WTC11 (cell line): Measurements from ENCODE around the gene ATN1. TPM values are rescaled to one million over a fixed set of nuclear protein-coding genes. Genes with fewer than 3 reads are reported as not detected.

ENCODE experiments used
- AFF4 ChIP-seq: sonication (generic); formaldehyde crosslinking; IDR thresholded peaks from 2 replicates; pipeline ENCODE4 v1.8.1; 2023; ENCODE audit warnings: mild to moderate bottlenecking, missing genetic modification reagents, borderline replicate concordance
- FOXK1 ChIP-seq: sonication (generic); formaldehyde crosslinking; IDR thresholded peaks from 2 replicates; pipeline ENCODE4 v1.8.0; 2022; ENCODE audit warnings: mild to moderate bottlenecking, moderate library complexity, missing genetic modification reagents
- FOXP1 ChIP-seq: sonication (generic); formaldehyde crosslinking; IDR thresholded peaks from 2 replicates; pipeline ENCODE4 v1.8.0; 2022; ENCODE audit warnings: missing genetic modification reagents, mild to moderate bottlenecking, moderate library complexity, borderline replicate concordance
- GTF2I ChIP-seq: fragments of 250-450 bp; sonication (Bioruptor Pico); conservative IDR thresholded peaks from 2 replicates; pipeline ENCODE4 v1.4.0; 2021; ENCODE audit warnings: mild to moderate bottlenecking
- JAZF1 ChIP-seq: fragments of 250-450 bp; sonication (Bioruptor Pico); IDR thresholded peaks from 2 replicates; pipeline ENCODE4 v1.9.0; 2021; ENCODE audit warnings: moderate library complexity, mild to moderate bottlenecking, inconsistent platforms
- NFE2L1 ChIP-seq: sonication (generic); formaldehyde crosslinking; IDR thresholded peaks from 2 replicates; pipeline ENCODE4 v1.8.1; 2023; ENCODE audit warnings: missing genetic modification reagents
- PRDM15 ChIP-seq: sonication (generic); formaldehyde crosslinking; IDR thresholded peaks from 2 replicates; pipeline ENCODE4 v1.8.0; 2022; ENCODE audit warnings: missing genetic modification reagents
- TP53 ChIP-seq: sonication (generic); formaldehyde crosslinking; IDR thresholded peaks from 2 replicates; pipeline ENCODE4 v1.8.1; 2023; ENCODE audit warnings: mild to moderate bottlenecking, missing genetic modification reagents
- USF1 ChIP-seq: sonication (generic); formaldehyde crosslinking; IDR thresholded peaks from 2 replicates; pipeline ENCODE4 v1.8.0; 2022; ENCODE audit warnings: mild to moderate bottlenecking, missing genetic modification reagents
- ZBTB21 ChIP-seq: sonication (generic); formaldehyde crosslinking; IDR thresholded peaks from 2 replicates; pipeline ENCODE4 v1.8.1; 2023; ENCODE audit warnings: mild to moderate bottlenecking, missing genetic modification reagents, borderline replicate concordance
- ZNF232 ChIP-seq: sonication (generic); formaldehyde crosslinking; IDR thresholded peaks from 2 replicates; pipeline ENCODE4 v1.8.0; 2022; ENCODE audit warnings: mild to moderate bottlenecking, missing genetic modification reagents
- ZNF263 ChIP-seq: sonication (generic); formaldehyde crosslinking; IDR thresholded peaks from 2 replicates; pipeline ENCODE4 v1.8.1; 2022; ENCODE audit warnings: low read depth, mild to moderate bottlenecking, moderate library complexity, missing genetic modification reagents
- total RNA-seq: library from RNA; stranded (reverse); gene quantifications from 3 replicates; pipeline ENCODE4 v1.2.3, GENCODE V29; 2021
- TF ChIP-seq, protein P1 (sequence below): sonication (generic); formaldehyde crosslinking; IDR thresholded peaks from 2 replicates; pipeline ENCODE4 v1.8.0; 2023; ENCODE audit warnings: missing genetic modification reagents, mild to moderate bottlenecking, borderline replicate concordance
- TF ChIP-seq, protein P2 (sequence below): sonication (generic); formaldehyde crosslinking; IDR thresholded peaks from 2 replicates; pipeline ENCODE4 v1.8.1; 2022; ENCODE audit warnings: mild to moderate bottlenecking, moderate library complexity, missing genetic modification reagents

Gene ATN1
- total RNA-seq, 1 experiment from 2014 or later: 87.1 TPM

- TF ChIP-seq, protein P1, sequence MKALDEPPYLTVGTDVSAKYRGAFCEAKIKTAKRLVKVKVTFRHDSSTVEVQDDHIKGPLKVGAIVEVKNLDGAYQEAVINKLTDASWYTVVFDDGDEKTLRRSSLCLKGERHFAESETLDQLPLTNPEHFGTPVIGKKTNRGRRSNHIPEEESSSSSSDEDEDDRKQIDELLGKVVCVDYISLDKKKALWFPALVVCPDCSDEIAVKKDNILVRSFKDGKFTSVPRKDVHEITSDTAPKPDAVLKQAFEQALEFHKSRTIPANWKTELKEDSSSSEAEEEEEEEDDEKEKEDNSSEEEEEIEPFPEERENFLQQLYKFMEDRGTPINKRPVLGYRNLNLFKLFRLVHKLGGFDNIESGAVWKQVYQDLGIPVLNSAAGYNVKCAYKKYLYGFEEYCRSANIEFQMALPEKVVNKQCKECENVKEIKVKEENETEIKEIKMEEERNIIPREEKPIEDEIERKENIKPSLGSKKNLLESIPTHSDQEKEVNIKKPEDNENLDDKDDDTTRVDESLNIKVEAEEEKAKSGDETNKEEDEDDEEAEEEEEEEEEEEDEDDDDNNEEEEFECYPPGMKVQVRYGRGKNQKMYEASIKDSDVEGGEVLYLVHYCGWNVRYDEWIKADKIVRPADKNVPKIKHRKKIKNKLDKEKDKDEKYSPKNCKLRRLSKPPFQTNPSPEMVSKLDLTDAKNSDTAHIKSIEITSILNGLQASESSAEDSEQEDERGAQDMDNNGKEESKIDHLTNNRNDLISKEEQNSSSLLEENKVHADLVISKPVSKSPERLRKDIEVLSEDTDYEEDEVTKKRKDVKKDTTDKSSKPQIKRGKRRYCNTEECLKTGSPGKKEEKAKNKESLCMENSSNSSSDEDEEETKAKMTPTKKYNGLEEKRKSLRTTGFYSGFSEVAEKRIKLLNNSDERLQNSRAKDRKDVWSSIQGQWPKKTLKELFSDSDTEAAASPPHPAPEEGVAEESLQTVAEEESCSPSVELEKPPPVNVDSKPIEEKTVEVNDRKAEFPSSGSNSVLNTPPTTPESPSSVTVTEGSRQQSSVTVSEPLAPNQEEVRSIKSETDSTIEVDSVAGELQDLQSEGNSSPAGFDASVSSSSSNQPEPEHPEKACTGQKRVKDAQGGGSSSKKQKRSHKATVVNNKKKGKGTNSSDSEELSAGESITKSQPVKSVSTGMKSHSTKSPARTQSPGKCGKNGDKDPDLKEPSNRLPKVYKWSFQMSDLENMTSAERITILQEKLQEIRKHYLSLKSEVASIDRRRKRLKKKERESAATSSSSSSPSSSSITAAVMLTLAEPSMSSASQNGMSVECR (CRISPR knock-in tag): peak; percentile 77; the same call in 1 of the 2 replicates
- no peak for TF ChIP-seq PRDM15 (CRISPR knock-in tag)
- no peak for TF ChIP-seq AFF4 (CRISPR knock-in tag)
- TF ChIP-seq, protein P2, sequence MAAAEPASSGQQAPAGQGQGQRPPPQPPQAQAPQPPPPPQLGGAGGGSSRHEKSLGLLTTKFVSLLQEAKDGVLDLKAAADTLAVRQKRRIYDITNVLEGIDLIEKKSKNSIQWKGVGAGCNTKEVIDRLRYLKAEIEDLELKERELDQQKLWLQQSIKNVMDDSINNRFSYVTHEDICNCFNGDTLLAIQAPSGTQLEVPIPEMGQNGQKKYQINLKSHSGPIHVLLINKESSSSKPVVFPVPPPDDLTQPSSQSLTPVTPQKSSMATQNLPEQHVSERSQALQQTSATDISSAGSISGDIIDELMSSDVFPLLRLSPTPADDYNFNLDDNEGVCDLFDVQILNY (CRISPR knock-in tag): 0 out of 2 replicates have a peak, but pooled peaks have one; percentile 51
- TF ChIP-seq FOXP1: no peak; the same call in 1 of the 2 replicates
- TF ChIP-seq TP53 (CRISPR knock-in tag): 0 out of 2 replicates have a peak, but pooled peaks have one; percentile 61
- TF ChIP-seq ZBTB21: 0 out of 2 replicates have a peak, but pooled peaks have one; percentile 59
- 0 out of 2 replicates have a peak, but pooled peaks have one; percentile 14 for TF ChIP-seq ZNF232 (CRISPR knock-in tag)
- TF ChIP-seq GTF2I (CRISPR knock-in tag): no peak
- peak; percentile 57; the same call in 1 of the 2 replicates for TF ChIP-seq FOXK1 (CRISPR knock-in tag)
- 0 out of 2 replicates have a peak, but pooled peaks have one; percentile 23 for TF ChIP-seq ZNF263
- TF ChIP-seq USF1 (CRISPR knock-in tag): peak; percentile 84
- TF ChIP-seq NFE2L1 (CRISPR knock-in tag): 0 out of 2 replicates have a peak, but pooled peaks have one; percentile 47
- TF ChIP-seq JAZF1: no peak
- TF ChIP-seq, all 79 proteins: peak for 10
Measured at GRCh38 chr12:6914246-6914946, 13.4 kb upstream of the ATN1 start, which contains the start of gene ENO2 (continued).
